IMR-90 (cell line): ENCODE data around the gene FOXB2.

Source experiments
- CTCF ChIP-seq: conservative IDR thresholded peaks from 2 replicates; pipeline ENCODE4 v1.5.1; 2012; ENCODE audit warnings: mild to moderate bottlenecking, low read depth, low read length, improper control_type of control experiment
- ELK1 ChIP-seq: fragments of 150-350 bp; IDR thresholded peaks from 2 replicates; pipeline ENCODE4 v1.6.1; 2016; ENCODE audit warnings: low read depth, mild to moderate bottlenecking, low read length, moderate library complexity, borderline replicate concordance
- MXI1 ChIP-seq: IDR thresholded peaks from 2 replicates; pipeline ENCODE4 v1.6.1; 2012; ENCODE audit warnings: low read depth, mild to moderate bottlenecking, low read length, moderate library complexity, borderline replicate concordance
- POLR2A ChIP-seq: IDR thresholded peaks from 2 replicates; pipeline ENCODE4 v1.6.1; 2012; ENCODE audit warnings: mild to moderate bottlenecking, low read depth, low read length
- RAD21 ChIP-seq: IDR thresholded peaks from 2 replicates; pipeline ENCODE4 v1.6.1; 2012; ENCODE audit warnings: low read length, improper control_type of control experiment
- RCOR1 ChIP-seq: IDR thresholded peaks from 2 replicates; pipeline ENCODE4 v1.6.1; 2012; ENCODE audit warnings: mild to moderate bottlenecking, low read length, improper control_type of control experiment; ENCODE audit not compliant: insufficient replicate concordance
- RFX5 ChIP-seq: IDR thresholded peaks from 2 replicates; pipeline ENCODE4 v1.8.0; 2012; ENCODE audit warnings: low read depth, mild to moderate bottlenecking, low read length, moderate library complexity

- TF ChIP-seq RFX5 (no peak), CTCF (no peak), MXI1 (no peak), POLR2A (no peak), RCOR1 (no peak), RAD21 (no peak), ELK1 (no peak)
These were observed 2.7 kb downstream of the FOXB2 start for GRCh38 chr9:77021922-77022782.
